RWPE1 (cell line): ENCODE measurements around the gene ERCC6L2.

ENCODE experiments used
- CTCF ChIA-PET: fragments of 350-600 bp; sonication (Branson Sonifier 250); formaldehyde crosslinking; extraction: SDS; loops from one replicate; lab custom pipeline; 2021; lab: Yijun Ruan, JAX
- POLR2A ChIA-PET: fragments of 400-600 bp; formaldehyde crosslinking; extraction: SDS; loops from one replicate; lab custom pipeline; 2020; ENCODE audit warnings: antibody characterized with exemption; ENCODE audit not compliant: low non-redundant PET; lab: Yijun Ruan, JAX
- DNase-seq: peaks from one replicate; pipeline ENCODE4 v3.0.0; 2012; ENCODE audit warnings: low spot score
- H3K27ac ChIP-seq: fragments of 450-650 bp; 2 replicates; pipeline ENCODE4 v1.5.1; 2017
- CTCF ChIP-seq: fragments of 450-650 bp; conservative IDR thresholded peaks from 2 replicates; pipeline ENCODE4 v1.5.1; 2017; ENCODE audit warnings: low read depth, mild to moderate bottlenecking

The ERCC6L2 gene

DNA sequence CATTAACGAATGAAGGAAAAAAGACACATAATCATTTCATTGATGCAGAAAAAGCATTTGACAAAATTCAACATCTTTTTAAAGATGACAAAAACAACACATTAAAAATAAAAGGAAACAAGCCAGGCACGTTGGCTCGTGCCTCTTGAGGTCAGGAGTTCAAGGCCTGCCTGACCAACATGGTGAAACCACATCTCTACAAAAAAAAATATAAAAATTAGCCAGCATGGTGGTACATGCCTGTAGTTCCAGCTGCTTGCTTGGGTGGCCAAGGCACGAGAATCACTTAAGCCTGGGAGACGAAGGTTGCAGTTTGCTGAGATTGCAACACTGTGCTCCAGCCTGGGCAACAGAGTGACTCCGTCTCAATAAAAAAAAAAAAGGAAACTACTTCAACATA, 77.0 kb downstream of the ERCC6L2 start:
- ChIA-PET POLR2A (no interaction called here), CTCF (interaction anchor here (0.5 kb wide), 1 partner anchor 266 kb away, joined by 3 read pairs; no protein-coding TSS in a partner anchor)
- no peak overlapping the region for H3K27ac ChIP-seq
- no peak for DNase-seq
- no peak for TF ChIP-seq CTCF

DNA sequence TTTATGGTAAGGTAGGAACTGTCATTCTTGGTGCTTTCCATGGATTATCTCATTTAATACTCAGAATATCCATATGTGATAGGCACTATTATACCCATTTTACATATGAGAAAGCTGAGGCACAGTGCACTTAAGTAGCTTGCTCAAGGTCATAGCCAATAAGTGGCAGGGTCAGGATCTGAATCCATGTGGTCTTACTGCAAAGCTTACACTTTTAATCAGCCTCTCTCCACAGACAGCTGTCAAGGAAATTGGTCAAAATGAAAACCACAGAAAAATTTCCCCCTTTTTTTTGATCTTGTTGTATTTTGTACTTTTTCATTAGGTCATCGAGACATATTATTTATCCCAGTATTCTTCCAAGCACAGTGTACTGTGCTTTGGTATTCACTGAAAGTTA, 78.5 kb downstream of the ERCC6L2 start:
- CTCF ChIA-PET: interaction anchor here (0.6 kb wide), 1 partner anchor 121 kb away, joined by 4 read pairs; no protein-coding TSS in a partner anchor
- TF ChIP-seq CTCF: no peak
- DNase-seq: no peak
- POLR2A ChIA-PET: no interaction called here
- H3K27ac ChIP-seq: no peak overlapping the region

GRCh38 chr9:95954940-95955339, 79.4 kb downstream of the ERCC6L2 start:
- DNase-seq: no peak
- no peak overlapping the region for H3K27ac ChIP-seq
- ChIA-PET POLR2A (no interaction called here), CTCF (no interaction called here)
- no peak for TF ChIP-seq CTCF

- no peak for DNase-seq
- ChIA-PET CTCF (interaction anchor here (0.6 to 1.1 kb wide), 2 partner anchors 25 to 256 kb away, joined by 5 to 8 read pairs; no protein-coding TSS in a partner anchor), POLR2A (no interaction called here)
- no peak overlapping the region for H3K27ac ChIP-seq
- no peak for TF ChIP-seq CTCF
Observed at GRCh38 chr9:95962936-95963335, 87.4 kb downstream of the ERCC6L2 start.

GRCh38 chr9:95963659-95964058, 88.2 kb downstream of the ERCC6L2 start:
- ChIA-PET POLR2A (no interaction called here), CTCF (interaction anchor here (0.6 to 1.1 kb wide), 2 partner anchors 255 to 635 kb away, joined by 3 to 5 read pairs; no protein-coding TSS in a partner anchor)
- no peak for DNase-seq
- H3K27ac ChIP-seq: no peak overlapping the region
- TF ChIP-seq CTCF: no peak

DNA sequence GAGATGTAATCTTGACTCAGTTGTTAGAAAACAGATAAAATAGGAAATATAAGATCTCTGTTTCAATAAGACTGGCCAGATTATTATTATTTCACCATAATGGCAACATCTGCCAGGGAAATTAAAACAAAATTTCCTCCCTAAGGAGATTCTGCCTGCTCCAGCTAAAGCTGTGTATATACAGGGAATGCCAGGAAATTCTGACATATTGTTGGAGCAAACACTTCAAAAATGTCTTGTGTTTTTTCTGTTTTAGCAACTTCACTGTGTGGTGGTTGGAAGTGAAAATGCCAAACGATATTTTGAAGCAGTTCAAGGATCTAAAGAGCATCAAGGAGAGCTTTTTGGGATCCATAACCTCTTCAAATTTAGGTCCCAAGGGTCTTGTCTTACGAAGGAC, 90.8 kb downstream of the ERCC6L2 start:
- ChIA-PET POLR2A (no interaction called here), CTCF (no interaction called here)
- H3K27ac ChIP-seq: no peak overlapping the region
- TF ChIP-seq CTCF: no peak
- no peak for DNase-seq
